ENCODE data around the gene SHC2.

DNA sequence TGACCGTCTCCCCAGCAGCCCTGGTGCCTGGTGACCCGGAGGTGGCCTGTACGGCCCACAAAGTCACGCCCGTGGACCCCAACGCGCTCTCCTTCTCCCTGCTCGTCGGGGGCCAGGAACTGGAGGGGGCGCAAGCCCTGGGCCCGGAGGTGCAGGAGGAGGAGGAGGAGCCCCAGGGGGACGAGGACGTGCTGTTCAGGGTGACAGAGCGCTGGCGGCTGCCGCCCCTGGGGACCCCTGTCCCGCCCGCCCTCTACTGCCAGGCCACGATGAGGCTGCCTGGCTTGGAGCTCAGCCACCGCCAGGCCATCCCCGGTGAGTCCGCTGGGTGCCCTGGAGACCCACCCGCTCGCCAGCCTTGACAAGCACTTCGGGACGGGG, 37.7 kb upstream of the SHC2 start:
- TF ChIP-seq, protein P1, sequence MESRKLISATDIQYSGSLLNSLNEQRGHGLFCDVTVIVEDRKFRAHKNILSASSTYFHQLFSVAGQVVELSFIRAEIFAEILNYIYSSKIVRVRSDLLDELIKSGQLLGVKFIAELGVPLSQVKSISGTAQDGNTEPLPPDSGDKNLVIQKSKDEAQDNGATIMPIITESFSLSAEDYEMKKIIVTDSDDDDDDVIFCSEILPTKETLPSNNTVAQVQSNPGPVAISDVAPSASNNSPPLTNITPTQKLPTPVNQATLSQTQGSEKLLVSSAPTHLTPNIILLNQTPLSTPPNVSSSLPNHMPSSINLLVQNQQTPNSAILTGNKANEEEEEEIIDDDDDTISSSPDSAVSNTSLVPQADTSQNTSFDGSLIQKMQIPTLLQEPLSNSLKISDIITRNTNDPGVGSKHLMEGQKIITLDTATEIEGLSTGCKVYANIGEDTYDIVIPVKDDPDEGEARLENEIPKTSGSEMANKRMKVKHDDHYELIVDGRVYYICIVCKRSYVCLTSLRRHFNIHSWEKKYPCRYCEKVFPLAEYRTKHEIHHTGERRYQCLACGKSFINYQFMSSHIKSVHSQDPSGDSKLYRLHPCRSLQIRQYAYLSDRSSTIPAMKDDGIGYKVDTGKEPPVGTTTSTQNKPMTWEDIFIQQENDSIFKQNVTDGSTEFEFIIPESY (IDR thresholded peaks at IDR 0.05; ENCODE audit: borderline replicate concordance, low read depth): no peak
- TF ChIP-seq NRF1 (IDR thresholded peaks at IDR 0.05; ENCODE audit: low read depth, low read length) (no peak), POLR2AphosphoS5 (IDR thresholded peaks at IDR 0.05; ENCODE audit: low read depth, low read length) (no peak)
- TF ChIP-seq, protein P2, sequence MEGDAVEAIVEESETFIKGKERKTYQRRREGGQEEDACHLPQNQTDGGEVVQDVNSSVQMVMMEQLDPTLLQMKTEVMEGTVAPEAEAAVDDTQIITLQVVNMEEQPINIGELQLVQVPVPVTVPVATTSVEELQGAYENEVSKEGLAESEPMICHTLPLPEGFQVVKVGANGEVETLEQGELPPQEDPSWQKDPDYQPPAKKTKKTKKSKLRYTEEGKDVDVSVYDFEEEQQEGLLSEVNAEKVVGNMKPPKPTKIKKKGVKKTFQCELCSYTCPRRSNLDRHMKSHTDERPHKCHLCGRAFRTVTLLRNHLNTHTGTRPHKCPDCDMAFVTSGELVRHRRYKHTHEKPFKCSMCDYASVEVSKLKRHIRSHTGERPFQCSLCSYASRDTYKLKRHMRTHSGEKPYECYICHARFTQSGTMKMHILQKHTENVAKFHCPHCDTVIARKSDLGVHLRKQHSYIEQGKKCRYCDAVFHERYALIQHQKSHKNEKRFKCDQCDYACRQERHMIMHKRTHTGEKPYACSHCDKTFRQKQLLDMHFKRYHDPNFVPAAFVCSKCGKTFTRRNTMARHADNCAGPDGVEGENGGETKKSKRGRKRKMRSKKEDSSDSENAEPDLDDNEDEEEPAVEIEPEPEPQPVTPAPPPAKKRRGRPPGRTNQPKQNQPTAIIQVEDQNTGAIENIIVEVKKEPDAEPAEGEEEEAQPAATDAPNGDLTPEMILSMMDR (IDR thresholded peaks at IDR 0.05): no peak
